Mesendoderm (in vitro differentiated cells): ENCODE results near the gene SGPP2.

ENCODE experiments used
- DNase-seq: peaks from one replicate; pipeline ENCODE4 v3.0.0; 2013
- H2AK5ac ChIP-seq: 2 replicates; pipeline ENCODE4 v1.6.1; 2013; ENCODE audit warnings: low read length, inconsistent platforms
- H2BK120ac ChIP-seq: 2 replicates; pipeline ENCODE4 v1.6.1; 2013; ENCODE audit warnings: low read depth, mild to moderate bottlenecking, low read length, moderate library complexity, mixed read lengths
- H2BK15ac ChIP-seq: replicated peaks from 2 replicates; pipeline ENCODE4 v1.6.1; 2013; ENCODE audit warnings: low read depth, mild to moderate bottlenecking, moderate library complexity
- H2BK5ac ChIP-seq: 2 replicates; pipeline ENCODE4 v1.6.1; 2013; ENCODE audit warnings: low read length, inconsistent platforms
- H3K18ac ChIP-seq: 2 replicates; pipeline ENCODE4 v1.6.1; 2013; ENCODE audit warnings: mild to moderate bottlenecking, low read length, mixed read lengths
- H3K23ac ChIP-seq: one replicate; pipeline ENCODE4 v1.6.1; 2013; ENCODE audit warnings: low read length
- H3K27ac ChIP-seq: 2 replicates; pipeline ENCODE4 v1.5.1; 2013; ENCODE audit warnings: low read depth, mild to moderate bottlenecking, inconsistent platforms, low read length, moderate library complexity
- H3K27me3 ChIP-seq: 2 replicates; pipeline ENCODE4 v1.6.1; 2013; ENCODE audit warnings: low read length, control low read depth, mild to moderate bottlenecking, inconsistent platforms; ENCODE audit not compliant: insufficient read depth, poor library complexity
- H3K36me3 ChIP-seq: 2 replicates; pipeline ENCODE4 v1.6.1; 2013; ENCODE audit warnings: low read length, inconsistent platforms; ENCODE audit not compliant: control insufficient read depth, insufficient read depth
- H3K4ac ChIP-seq: one replicate; pipeline ENCODE4 v1.6.1; 2013; ENCODE audit warnings: low read depth, mild to moderate bottlenecking, low read length, moderate library complexity
- H3K4me1 ChIP-seq: 2 replicates; pipeline ENCODE4 v1.6.1; 2013; ENCODE audit warnings: low read depth, low read length, inconsistent platforms; ENCODE audit not compliant: control insufficient read depth
- H3K4me2 ChIP-seq: 2 replicates; pipeline ENCODE4 v1.6.1; 2013; ENCODE audit warnings: low read length
- H3K4me3 ChIP-seq: 2 replicates; pipeline ENCODE4 v1.5.1; 2013; ENCODE audit warnings: mild to moderate bottlenecking, low read length
- H3K56ac ChIP-seq: one replicate; pipeline ENCODE4 v1.6.1; 2013; ENCODE audit warnings: low read length
- H3K79me1 ChIP-seq: 2 replicates; pipeline ENCODE4 v1.6.1; 2013; ENCODE audit warnings: low read length, inconsistent platforms
- H3K79me2 ChIP-seq: 2 replicates; pipeline ENCODE4 v1.6.1; 2013; ENCODE audit warnings: mild to moderate bottlenecking, low read length; ENCODE audit not compliant: control insufficient read depth, insufficient read depth
- H3K9ac ChIP-seq: 2 replicates; pipeline ENCODE4 v1.6.1; 2013; ENCODE audit warnings: low read length, inconsistent platforms
- H4K5ac ChIP-seq: one replicate; pipeline ENCODE4 v1.6.1; 2013; ENCODE audit warnings: low read length
- H4K8ac ChIP-seq: one replicate; pipeline ENCODE4 v1.6.1; 2013; ENCODE audit warnings: low read depth, mild to moderate bottlenecking, control low read depth, low read length, moderate library complexity
- WGBS: extraction: QIAGEN DNeasy Blood & Tissue Kit; methylation state at CpG from one replicate; pipeline ENCODE4 v1.1.7; 2013; ENCODE audit warnings: low lambda C conversion rate, missing lambda C conversion rate; ENCODE audit not compliant: insufficient coverage; ENCODE audit errors: extremely low coverage; 5-methylcytosine and 5-hydroxymethylcytosine counted together

SGPP2 gene

GRCh38 chr2:222430071-222430470 lies 5.7 kb downstream of the SGPP2 start:
- WGBS, result no CpG with 5 or more reads among the region's 3 CpGs
- Histone ChIP-seq H2BK120ac (no peak overlapping the region), H3K4me1 (no peaks in the 10 kb centered on the region), H3K79me1 (no peaks in the 10 kb centered on the region), H3K4me2 (no peak overlapping the region), H4K8ac (no peak overlapping the region), H3K36me3 (no peaks in the 10 kb centered on the region), H2BK5ac (no peak overlapping the region), H3K23ac (no peak overlapping the region), H3K27ac (no peak overlapping the region), H2AK5ac (no peak overlapping the region), H2BK15ac (no peak overlapping the region), H3K4me3 (no peak overlapping the region), H4K5ac (no peak overlapping the region), H3K56ac (no peak overlapping the region), H3K79me2 (no peaks in the 10 kb centered on the region), H3K4ac (no peak overlapping the region), H3K18ac (no peak overlapping the region), H3K27me3 (peaks cover 27% of the 10 kb centered on the region), H3K9ac (no peak overlapping the region)
- DNase-seq, result no peak

DNA sequence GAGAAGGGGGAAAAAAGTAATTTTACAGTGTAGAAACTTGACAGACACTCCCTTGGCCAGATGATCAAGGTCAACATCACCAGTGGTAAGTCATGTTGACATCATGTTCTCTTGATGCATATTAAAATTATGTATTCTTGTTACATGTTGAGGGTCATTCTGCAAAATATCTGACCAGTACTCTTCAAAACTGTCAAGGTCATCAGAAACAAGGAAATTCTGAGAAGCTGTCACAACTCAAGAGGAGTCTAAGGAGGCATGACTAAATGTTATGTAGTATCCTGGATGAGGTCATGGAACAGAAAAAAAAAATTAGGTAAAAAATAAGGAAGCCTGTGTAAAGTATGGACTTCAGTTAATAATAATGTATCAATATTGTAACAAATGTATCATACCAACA lies 6.3 kb downstream of the SGPP2 start:
- Histone ChIP-seq H2BK15ac (no peak overlapping the region), H3K4me2 (no peak overlapping the region), H3K56ac (no peak overlapping the region), H3K4me3 (no peak overlapping the region), H2AK5ac (no peak overlapping the region), H3K4me1 (no peaks in the 10 kb centered on the region), H4K5ac (no peak overlapping the region), H3K27ac (no peak overlapping the region), H4K8ac (no peak overlapping the region), H2BK120ac (no peak overlapping the region), H3K23ac (no peak overlapping the region), H2BK5ac (no peak overlapping the region), H3K79me1 (no peaks in the 10 kb centered on the region), H3K4ac (no peak overlapping the region), H3K9ac (no peak overlapping the region), H3K36me3 (no peaks in the 10 kb centered on the region), H3K79me2 (no peaks in the 10 kb centered on the region), H3K18ac (no peak overlapping the region), H3K27me3 (peaks cover 21% of the 10 kb centered on the region)
- DNase-seq, result no peak

- no peaks in the 10 kb centered on the region for H3K36me3 ChIP-seq
- no peak overlapping the region for H2BK5ac ChIP-seq
- H3K9ac ChIP-seq, result no peak overlapping the region
- no peak overlapping the region for H4K5ac ChIP-seq
- no peak overlapping the region for H4K8ac ChIP-seq
- no peak overlapping the region for H3K23ac ChIP-seq
- no CpG with 5 or more reads among the region's 3 CpGs for WGBS
- no peak overlapping the region for H3K4me2 ChIP-seq
- H3K56ac ChIP-seq, result no peak overlapping the region
- no peaks in the 10 kb centered on the region for H3K79me2 ChIP-seq
- peaks cover 14% of the 10 kb centered on the region for H3K27me3 ChIP-seq
- no peak overlapping the region for H3K27ac ChIP-seq
- H3K18ac ChIP-seq, result no peak overlapping the region
- no peaks in the 10 kb centered on the region for H3K4me1 ChIP-seq
- DNase-seq, result no peak
- H3K4me3 ChIP-seq, result no peak overlapping the region
- no peak overlapping the region for H2AK5ac ChIP-seq
- H2BK15ac ChIP-seq, result no peak overlapping the region
- no peak overlapping the region for H2BK120ac ChIP-seq
- H3K79me1 ChIP-seq, result no peaks in the 10 kb centered on the region
- H3K4ac ChIP-seq, result no peak overlapping the region
These were observed 7.5 kb downstream of the SGPP2 start for GRCh38 chr2:222431869-222432268.

DNA sequence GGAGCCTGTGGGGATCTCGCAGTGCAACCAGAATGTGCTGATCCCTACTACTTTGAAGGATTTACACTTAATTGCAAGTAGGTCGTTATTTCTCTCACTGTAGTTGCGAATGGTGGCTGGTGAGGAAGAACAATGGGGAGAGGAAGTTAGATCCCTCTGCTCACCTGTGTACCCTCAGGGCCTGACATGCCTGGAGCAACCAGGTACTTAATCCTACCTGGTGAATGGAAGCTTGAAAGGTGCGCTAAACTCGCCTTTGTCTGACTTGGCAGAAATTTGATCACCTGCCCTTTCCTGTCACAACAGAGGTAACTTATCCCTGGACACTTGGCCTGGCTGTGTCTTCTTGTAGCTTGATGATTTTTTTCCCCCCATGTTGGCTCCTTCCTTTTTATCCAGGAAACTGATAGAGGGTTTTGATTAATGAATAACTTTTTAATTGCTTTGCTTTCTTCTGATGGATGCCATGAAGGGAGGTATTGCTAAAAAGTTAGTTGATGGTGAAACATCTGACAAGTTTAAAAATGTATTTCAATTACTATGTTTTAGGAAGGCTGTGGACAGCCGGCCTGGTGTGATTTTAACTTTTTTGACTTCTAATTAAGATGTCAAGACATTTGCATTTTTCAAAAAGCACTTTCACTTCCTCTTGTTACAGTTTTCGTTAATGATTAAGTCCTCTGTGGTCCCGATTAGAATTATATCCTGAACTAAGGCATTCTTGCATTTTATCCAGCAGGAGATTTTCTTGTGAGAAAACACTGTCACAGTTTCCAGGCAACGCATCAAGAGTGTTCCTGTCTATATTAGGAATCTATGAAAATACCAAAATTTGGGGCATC lies 9.2 kb downstream of the SGPP2 start:
- no peaks in the 10 kb centered on the region for H3K36me3 ChIP-seq
- WGBS, result no CpG with 5 or more reads among the region's 9 CpGs
- no peak overlapping the region for H3K56ac ChIP-seq
- no peak overlapping the region for H2AK5ac ChIP-seq
- H3K9ac ChIP-seq, result no peak overlapping the region
- H3K27ac ChIP-seq, result no peak overlapping the region
- H3K4me3 ChIP-seq, result no peak overlapping the region
- no peaks in the 10 kb centered on the region for H3K4me1 ChIP-seq
- no peak overlapping the region for H3K23ac ChIP-seq
- H3K79me2 ChIP-seq, result no peaks in the 10 kb centered on the region
- DNase-seq, result peak; percentile 78
- H2BK5ac ChIP-seq, result no peak overlapping the region
- H3K4ac ChIP-seq, result no peak overlapping the region
- H3K79me1 ChIP-seq, result no peaks in the 10 kb centered on the region
- peaks cover 11% of the 10 kb centered on the region for H3K27me3 ChIP-seq
- no peak overlapping the region for H3K18ac ChIP-seq
- H4K8ac ChIP-seq, result no peak overlapping the region
- no peak overlapping the region for H3K4me2 ChIP-seq
- no peak overlapping the region for H4K5ac ChIP-seq
- H2BK15ac ChIP-seq, result no peak overlapping the region
- H2BK120ac ChIP-seq, result no peak overlapping the region

DNA sequence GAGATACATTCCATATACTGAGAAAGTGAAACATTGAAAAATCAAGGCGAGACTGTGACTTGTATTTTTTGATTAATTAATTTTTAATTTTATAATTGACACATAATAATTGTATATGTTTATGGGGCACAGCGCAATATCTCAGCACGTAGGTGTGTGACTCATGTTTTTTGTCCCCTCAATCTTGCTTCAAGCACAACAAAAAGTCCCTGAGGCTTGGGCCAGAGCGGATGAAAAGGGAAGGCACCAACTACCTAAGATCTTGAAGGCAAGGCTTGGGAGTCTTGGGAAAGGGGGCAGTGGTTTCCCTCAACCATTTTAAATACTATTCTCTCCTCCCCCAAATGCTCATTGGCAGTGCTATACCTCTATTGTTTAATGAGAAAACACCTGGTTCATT lies 9.9 kb downstream of the SGPP2 start:
- H3K79me1 ChIP-seq, result no peaks in the 10 kb centered on the region
- no peak overlapping the region for H3K23ac ChIP-seq
- no peak overlapping the region for H2BK120ac ChIP-seq
- peaks cover 8% of the 10 kb centered on the region for H3K27me3 ChIP-seq
- no peak for DNase-seq
- H4K5ac ChIP-seq, result no peak overlapping the region
- no peak overlapping the region for H3K27ac ChIP-seq
- H3K4me3 ChIP-seq, result no peak overlapping the region
- no peak overlapping the region for H3K56ac ChIP-seq
- H3K4me2 ChIP-seq, result no peak overlapping the region
- WGBS, result no CpG with 5 or more reads among the region's 4 CpGs
- no peak overlapping the region for H2BK15ac ChIP-seq
- H3K9ac ChIP-seq, result no peak overlapping the region
- no peak overlapping the region for H3K4ac ChIP-seq
- H2BK5ac ChIP-seq, result no peak overlapping the region
- H3K36me3 ChIP-seq, result no peaks in the 10 kb centered on the region
- no peak overlapping the region for H4K8ac ChIP-seq
- no peak overlapping the region for H2AK5ac ChIP-seq
- no peak overlapping the region for H3K18ac ChIP-seq
- no peaks in the 10 kb centered on the region for H3K4me1 ChIP-seq
- H3K79me2 ChIP-seq, result no peaks in the 10 kb centered on the region
